HG02798 (cell line): ENCODE results near the gene GAL3ST2.
"Not testable (repeated sequence)": the region's sequence is repeated elsewhere in the genome, so short reads cannot be mapped to it uniquely, and the experiment has no call there.

Experiments
- ATAC-seq: cut with Tn5 transposase; IDR thresholded peaks from one replicate; pipeline ENCODE4 v1.9.1; 2021; ENCODE audit warnings: mild to moderate bottlenecking; ENCODE audit not compliant: unreplicated experiment, poor library complexity

GAL3ST2 gene

DNA sequence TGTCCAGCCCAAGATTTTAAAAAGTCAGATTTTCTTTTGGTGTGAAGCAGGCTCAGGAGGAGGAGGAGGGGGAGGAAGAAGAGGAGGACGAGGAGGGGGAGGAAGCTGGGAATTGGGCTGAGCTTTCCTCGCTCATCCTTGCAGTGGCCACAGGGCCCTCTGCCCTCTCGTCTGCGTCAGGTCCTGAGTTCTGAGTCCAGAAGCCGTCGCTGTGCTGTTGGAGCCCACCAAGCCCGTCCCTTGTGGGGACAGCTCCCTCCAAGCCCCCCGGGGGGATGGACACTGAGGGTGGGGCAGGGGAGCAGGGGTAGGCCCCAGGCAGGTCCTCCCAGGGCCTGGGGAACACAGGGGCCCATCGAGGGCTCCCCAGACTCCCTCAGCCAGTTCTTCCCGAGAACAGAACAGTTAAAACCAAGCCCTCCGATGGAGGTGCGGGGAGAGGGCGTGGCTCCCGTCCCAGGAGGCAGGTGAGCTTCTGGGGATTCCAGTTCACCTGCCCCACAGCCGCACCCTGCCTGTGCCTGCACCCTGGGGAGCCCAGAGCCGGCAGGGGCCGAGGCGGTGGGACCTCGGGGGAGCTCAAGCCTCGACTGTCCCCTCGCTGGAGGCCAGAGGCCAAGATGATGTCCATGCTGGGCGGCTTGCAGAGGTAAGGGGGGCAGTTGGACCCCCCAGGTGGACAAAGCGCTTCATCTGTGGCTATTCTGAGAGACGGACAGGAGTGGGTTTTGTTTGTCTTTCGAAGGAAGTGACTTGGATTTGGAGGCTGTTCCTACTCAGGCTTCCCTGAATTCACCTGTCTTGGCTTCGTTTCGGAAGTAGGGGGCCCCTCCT, at the start of gene GAL3ST2:
Gene GAL3ST2, plus strand, starts transcription at position 487 of the 834 bp plus-strand sequence. Its CDS starts 134 bp downstream, at position 621.
- ATAC-seq: no peak

DNA sequence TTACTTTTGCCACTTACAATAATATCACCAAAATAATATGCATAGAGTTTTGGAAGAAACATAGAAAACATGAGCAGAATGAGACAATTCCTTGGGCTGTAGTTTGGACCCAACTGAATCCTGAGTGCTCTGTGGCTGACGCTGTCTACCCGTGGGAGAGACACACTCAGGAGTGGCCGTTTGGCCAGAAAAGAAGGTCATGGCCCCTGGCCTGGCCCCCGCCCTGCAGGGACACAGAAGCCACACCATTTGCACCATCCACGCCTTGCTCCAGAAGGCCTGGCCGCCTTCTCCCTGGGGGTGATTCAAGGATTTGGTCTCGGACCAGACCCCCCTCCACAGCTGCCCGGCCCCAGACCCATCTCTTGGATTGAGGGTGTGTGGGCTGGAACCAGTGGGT, 48.6 kb upstream of the GAL3ST2 start:
- ATAC-seq: no peak

DNA sequence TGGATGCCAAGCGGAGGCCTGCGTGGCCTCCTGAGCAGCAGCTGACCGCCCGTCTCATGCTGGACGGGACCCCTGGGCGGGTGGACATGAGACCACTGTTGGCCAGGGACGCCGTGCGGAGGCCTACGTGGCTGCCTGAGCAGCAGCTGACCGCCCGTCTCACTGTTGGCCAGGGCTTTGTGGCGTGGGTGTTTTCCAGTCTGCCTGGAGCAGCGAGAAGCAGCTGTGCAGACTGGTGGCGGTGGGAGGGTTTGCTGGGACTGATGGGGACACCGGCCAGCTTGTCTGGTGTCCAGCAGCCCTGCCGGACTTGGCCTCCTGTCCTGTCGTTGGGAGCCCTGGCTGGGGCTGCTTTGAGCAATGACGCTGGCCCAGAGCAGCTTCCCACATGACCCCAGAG, 48.0 kb upstream of the GAL3ST2 start:
- ATAC-seq: no peak

DNA sequence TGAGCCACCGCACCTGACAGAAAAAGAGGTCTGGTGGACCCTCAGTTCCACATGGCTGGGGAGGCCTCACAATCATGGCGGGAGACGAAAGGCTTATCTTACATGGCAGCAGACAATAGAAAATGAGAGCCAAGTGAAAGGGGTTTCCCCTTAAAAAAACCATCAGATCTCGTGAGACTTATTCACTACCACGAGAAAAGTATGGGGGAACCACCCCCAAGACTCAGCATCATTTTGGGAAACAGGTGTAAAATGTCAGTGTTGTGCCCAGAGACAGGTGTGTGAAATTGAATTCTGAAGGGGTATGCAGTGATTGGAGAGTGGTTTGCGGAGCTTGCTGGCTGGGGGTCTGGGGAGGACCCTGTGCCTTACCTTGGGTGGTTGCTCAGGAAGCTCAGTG, 46.8 kb upstream of the GAL3ST2 start:
- no peak for ATAC-seq

DNA sequence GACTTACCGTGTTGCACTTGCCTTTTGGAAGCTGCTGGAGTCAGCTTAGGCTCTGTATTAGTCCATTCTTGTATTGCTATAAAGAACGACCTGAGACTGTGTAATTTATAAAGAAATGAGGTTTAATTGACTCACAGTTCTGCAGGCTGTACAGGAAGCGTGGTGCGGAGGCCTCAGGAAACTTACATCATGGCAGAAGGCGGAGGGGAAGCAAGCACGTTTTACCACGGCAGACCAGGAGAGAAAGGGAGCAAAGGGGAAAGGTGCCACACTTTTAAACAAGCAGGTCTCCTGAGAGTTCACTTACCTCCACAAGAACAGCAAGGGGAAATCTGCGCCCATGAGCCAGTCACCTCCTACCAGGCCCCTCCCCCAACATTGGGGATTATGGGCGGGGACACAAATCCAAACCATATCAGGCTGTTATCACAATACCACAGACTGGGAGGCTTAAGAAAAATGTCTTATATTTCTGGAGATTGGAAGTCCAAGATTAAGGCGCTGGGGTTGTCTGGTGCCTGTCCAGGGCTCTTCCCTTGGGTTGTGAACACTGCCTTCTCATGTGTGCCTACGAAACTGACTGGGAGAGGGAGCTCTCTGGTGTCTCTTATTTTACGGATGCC, 45.8 kb upstream of the GAL3ST2 start:
- ATAC-seq: no peak

DNA sequence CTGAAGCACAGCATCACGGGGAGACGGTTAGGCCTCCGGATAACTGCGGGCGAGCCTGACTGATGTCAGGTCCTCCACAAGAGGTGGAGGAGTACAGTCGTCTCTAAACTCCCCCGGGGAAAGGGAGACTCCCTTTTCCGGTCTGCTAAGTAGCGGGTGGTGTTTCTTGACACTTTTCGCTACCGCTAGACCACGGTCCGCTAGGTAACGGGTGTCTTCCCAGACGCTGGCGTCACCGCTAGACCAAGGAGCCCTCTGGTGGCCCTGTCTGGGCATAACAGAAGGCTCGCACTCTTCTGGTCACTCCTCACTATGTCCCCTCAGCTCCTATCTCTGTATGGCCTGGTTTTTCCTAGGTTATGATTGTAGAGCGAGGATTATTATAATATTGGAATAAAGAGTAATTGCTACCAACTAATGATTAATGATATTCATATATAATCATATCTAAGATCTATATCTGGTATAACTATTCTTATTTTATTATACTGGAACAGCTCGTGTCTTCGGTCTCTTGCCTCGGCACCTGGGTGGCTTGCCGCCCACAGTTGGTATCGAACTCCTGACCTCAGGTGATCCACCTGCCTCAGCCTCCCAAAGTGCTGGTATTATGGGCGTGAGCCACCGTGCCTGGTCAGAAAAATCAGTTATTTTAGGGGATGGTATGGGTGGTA, 44.0 kb upstream of the GAL3ST2 start:
- not testable (repeated sequence) for ATAC-seq

DNA sequence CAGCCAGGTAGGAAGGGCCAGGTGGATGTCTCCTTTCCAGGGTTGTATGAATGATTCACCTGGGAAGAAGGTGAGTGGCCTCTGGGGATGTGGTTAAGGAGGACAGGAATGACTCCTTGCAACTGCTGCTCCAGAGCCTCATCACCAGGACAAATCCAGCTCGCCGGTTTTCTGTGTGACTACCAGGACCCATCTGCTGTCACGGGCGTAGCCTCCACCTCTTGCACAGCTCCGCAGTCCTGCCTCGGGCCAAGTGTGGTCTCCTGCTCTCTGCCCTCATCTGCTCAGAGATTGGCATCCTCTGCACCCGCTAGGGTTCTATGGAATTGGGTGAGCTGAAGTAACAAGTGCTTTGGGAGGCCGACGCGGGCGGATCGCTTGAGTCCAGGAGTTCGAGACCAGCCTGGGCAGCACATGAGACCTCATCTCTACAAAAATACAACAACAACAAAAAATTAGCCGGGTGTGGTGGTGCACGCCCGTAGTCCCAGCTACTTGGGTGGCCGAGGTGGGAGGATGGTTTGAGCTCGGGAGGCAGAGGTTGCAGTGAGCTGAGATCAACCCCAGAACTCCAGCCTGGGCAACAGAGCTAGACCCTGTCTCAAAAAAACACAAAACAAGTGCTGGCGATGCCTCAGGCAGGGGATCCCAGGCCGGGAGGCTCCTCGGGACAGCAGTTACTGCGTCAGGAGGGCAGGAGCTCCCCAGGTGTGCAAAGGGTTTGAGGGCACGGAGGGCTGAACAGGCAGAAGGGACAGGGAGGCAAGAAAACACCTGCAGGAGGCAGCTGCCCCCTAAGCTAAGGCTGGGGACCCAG, 43.0 kb upstream of the GAL3ST2 start:
- ATAC-seq: no peak

DNA sequence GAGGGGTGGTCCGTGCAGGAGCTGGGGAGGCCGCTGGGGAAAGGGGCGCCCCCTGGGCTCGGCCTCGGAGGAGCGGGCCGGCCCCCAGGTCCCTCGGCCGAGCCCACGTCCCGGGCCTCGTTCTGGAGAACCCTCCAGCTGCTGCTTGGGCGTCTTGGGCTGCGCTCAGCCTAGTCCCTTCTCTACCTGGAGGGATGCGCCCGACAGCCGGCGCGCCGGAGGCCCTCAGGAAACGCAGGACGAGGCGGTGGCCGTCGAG, 42.5 kb upstream of the GAL3ST2 start:
- no peak for ATAC-seq

DNA sequence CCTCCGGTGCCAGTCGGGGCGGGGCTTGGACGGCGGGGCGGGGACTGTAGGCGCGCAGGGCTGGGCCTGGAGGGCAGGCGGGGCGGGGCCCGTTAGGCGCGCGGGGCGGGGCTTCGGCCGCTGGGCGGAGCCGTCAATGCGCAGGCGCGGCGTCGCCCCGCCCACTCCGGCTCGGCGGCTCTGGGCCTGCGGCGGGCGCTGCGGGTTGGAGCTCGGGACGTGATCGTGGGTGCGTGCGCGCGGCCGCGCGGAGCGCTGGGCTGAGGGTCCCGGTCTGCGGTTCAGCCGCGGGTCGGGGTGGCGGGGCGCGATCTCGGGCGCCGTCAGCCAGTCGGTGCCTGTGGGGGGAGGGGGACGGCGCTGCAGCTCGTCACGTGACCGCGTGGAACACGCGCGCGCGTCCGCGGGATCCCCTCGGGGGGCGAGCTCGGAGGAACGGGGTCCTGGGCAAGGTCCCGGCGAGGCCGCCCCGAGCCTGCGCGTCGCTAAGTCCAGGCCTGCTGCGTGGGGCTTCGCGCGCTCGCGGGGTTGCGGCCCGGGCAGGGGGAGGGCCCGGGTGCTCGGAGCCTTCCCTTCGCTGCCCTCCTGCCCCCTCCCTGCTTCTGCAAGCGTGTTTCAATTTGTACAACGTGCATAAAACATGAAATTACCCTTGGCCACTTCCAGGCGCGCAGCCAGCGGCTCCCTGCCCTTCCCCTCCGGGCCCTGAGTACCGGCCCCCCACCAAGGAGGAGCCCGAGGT, 42.0 kb upstream of the GAL3ST2 start, which contains the start of gene D2HGDH:
Gene D2HGDH, plus strand, starts transcription at position 164 of the 742 bp plus-strand sequence. CDS start 595 bp downstream, outside the sequence.
- peak; percentile 87 for ATAC-seq

DNA sequence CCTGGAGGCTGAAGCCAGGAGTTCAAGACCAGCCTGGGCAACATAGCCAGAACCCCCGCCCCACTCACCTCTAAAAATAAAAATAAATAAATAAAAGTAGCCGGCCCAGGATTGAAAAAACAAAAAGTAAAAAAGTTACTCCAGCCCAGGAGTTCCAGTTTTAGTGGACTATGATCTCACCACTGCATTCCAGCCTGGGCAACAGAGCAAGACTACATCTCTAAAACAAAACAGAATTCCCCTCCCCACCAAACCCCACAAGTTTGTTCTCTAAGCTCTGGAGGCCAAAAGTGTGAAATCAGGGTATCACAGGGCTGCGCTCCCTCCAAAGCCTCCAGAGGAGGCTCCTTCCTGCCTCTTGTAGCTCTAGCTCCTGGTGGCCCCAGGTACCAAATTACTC, 40.5 kb upstream of the GAL3ST2 start:
- no peak for ATAC-seq

DNA sequence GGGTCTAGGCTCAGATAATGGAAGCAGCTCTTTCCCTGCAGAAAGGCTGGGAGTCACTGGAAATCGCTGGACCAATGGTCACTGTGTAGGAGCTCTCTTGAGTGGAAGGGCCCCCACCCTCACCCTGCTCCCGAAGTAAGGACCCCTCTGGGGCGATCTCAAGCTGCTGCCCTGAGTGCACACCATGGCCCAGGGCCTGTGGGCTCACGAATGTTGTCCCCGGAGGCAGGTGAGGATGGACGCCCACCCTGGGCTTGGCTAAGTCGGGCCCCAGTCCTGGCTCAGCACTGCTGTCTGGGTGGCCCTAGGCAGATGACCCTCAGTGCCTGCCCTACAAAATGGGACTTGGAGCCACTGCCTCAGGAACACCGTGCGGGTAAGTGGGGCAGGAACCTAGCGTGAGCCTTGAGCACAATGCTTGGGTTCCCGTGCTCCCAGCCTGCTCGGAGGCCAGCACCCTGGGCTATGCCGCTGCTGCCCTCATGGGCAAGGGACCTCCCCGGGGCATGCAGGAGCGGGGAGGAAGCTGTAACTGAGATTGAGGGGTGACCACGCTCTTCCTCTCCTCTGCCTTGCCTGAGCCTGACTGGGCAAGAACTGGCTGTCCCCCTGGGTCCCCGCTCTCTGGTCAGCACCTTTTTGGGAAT, 38.5 kb upstream of the GAL3ST2 start:
- ATAC-seq: no peak

DNA sequence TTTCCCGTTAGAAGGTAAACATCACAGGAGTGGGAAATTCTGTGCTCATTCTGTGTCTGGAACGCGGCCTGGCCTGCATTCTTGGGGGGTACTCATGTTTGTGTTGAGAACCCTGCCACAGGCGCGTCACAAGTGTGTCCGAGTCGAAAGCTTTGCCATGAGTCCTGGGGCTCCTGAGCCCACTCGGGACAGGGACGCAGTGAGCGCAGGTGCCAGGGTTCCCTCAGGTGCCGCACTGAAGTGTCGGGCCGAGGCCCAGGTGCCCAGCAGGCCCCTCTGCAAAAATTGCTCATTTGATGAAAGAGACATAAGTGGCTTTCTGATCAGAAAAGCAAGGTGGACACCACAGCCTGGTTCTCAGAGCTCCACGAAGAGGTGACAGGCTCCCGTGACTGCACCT, 37.4 kb upstream of the GAL3ST2 start:
- ATAC-seq: no peak

DNA sequence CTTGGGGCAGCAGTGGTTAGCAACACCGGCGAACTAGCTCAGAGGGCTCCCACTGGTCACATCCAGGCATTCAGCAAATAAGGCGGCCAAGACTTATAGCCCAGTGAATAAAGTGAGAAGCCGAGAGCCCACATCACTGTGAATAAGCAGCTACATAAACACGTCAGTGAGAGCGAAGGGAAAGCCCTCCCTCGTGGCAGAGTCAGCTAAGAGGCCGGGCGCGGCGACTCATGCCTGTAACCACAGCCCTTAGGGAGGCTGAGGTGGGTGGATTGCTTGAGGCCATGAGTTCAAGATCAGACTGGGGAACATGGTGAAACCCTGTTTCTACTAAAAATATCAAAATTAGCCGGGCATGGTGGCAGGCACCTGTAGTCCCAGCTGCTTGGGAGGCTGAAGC, 37.0 kb upstream of the GAL3ST2 start:
- ATAC-seq: no peak

DNA sequence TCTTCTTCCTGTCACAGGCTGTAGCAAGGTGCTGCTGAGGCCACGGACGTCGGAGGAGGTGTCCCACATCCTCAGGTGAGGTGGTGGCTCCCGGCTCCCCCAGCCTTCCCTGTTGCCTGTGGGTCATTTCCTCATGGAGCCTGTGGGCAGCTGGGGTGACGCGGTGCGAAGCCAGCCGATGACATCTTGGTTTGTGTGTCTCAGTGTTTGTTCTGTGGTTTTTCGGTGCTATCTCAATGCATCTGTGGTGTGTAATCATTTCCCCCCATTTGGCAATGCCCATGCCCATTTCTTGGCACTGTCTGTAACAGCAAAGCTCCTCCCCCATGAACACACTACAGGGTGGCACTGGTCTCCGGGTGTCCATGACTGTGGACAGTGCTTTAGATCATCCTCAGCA, 35.6 kb upstream of the GAL3ST2 start:
- ATAC-seq: no peak

DNA sequence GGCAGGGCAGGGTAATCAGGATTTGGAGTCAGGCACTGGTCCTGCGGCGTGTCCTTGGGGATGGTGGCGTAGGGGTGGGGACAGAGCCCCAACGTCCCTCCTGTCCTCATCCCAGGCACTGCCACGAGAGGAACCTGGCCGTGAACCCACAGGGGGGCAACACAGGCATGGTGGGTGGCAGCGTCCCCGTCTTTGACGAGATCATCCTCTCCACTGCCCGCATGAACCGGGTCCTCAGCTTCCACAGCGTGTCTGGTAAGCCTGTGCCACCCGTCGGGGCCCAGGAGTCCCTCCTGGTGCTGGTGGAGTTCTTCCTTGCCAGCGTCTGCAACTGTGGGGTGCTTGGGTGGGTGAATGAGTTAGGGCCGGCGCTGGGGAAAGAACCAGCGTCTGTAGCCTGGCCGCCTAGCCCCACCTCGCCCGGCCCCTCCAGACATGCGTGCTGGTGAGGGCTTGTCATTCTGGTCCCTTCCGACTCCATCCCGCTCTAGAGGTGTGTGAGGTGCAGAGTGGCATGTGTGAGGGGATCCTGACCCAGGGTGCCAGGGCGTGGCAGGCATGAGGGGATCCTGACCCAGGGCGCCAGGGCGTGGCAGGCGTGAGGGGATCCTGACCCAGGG, 34.2 kb upstream of the GAL3ST2 start:
- ATAC-seq: no peak

DNA sequence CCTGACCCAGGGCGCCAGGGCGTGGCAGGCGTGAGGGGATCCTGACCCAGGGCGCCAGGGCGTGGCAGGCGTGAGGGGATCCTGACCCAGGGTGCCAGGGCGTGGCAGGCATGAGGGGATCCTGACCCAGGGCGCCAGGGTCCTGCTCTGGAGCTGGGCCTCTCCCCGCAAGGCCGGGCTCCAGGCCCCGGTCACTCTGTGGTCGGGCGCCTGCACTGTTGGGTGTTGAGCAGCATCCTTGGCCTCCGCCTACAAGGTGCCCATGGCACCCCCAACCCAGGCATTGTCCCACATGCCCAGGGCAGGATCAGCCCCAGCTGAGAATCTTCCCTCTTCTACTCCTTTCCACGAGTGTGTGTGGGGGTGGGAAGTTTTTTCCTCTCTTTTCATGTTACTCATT, 33.6 kb upstream of the GAL3ST2 start:
- not testable (repeated sequence) for ATAC-seq

DNA sequence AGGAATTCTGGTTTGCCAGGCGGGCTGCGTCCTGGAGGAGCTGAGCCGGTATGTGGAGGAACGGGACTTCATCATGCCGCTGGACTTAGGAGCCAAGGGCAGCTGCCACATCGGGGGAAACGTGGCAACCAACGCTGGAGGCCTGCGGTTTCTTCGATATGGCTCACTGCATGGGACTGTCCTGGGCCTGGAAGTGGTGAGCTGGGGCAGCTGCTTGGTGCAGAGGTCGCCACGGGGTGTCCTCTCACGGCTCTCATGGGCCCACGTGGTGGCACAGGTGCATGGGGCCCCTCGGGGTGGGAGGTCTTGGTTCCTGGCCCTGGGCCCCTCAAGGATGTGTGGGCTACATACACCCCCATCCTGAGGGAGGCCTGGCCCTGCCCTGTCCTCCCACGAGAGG, 33.0 kb upstream of the GAL3ST2 start:
- no peak for ATAC-seq

DNA sequence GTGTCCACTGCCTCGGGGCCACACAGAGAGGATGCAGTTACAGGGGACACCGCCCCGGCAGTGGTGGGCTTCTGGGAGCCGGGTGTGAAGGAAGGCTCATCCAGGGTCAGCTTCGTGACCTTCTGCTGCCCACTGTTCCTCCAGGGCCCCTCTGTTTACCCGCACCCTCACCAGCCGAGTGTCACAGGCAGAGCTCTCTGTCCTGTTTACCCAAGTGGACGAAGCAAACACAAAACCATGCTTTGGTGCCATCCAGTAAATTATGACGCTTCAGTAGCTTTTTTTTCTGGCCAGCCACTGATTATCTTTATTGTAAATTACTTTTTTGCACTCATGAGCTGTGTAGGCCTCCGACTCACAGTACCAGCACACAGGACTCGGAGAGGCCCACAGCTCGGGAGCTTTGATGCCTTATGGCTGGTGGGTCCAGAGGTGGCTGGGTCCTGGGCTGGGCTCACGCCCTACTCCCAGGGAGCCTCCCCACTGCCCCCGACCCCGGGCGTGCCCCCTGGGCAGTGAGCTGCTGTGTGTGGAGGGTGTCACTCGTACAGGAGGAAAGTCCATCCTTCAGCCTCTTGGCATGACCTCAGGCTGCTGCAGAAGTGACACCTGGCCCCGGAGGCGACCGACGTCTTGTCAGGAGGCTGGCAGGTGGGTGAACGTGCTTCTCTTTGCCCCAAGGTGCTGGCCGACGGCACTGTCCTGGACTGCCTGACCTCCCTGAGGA, 32.4 kb upstream of the GAL3ST2 start:
- ATAC-seq: no peak
